Pancreas (tissue), 10 donors: ENCODE data around the gene USP11. TPM values are rescaled to one million over a fixed set of nuclear protein-coding genes. Genes with fewer than 3 reads are reported as not detected.

Experiments used
- ATAC-seq, 4 donors: fragments of 200-7000 bp; cut with Tn5 transposase; one replicate each; pipeline versions ENCODE4 v1.8.0 to v1.9.1; 2020; ENCODE audit warnings: mild to moderate bottlenecking in 4 of 4, moderate library complexity in 4 of 4
- DNase-seq, 6 donors: peaks; one replicate each; pipeline ENCODE4 v3.0.0-alpha.2; 2020
- FAIRE-seq: peaks from 2 replicates; lab custom pipeline; 2012; peaks lifted over from hg19 to GRCh38; lab: Jason Lieb, UNC
- H3K27ac ChIP-seq, 4 donors: fragments of 200-600 bp; sonication (generic); 1 replicate in 3 of 4; 2 replicates in 1 of 4; pipeline versions ENCODE4 v1.5.0 to v1.8.0; 2020
- H3K27me3 ChIP-seq, 4 donors: fragments of 200-600 bp; one replicate each; pipeline ENCODE4 v1.8.0; 2021
- H3K36me3 ChIP-seq, 3 donors: fragments of 200-600 bp; sonication (generic) in 1 of 3; one replicate each; pipeline versions ENCODE4 v1.5.0 to v1.8.0; 2020 to 2021
- H3K4me1 ChIP-seq, 3 donors: fragments of 200-600 bp; one replicate each; pipeline ENCODE4 v1.8.0; 2021
- H3K4me3 ChIP-seq, 4 donors: fragments of 200-600 bp; sonication (generic) in 2 of 4; one replicate each; pipeline versions ENCODE4 v1.5.0 to v1.8.0; 2020 to 2021
- H3K9me3 ChIP-seq, 4 donors: fragments of 200-600 bp; one replicate each; pipeline ENCODE4 v1.8.0; 2021
- WGBS, 2 donors: extraction: QIAGEN DNeasy Blood & Tissue Kit; methylation state at CpG; one replicate each; pipeline ENCODE4 v1.1.7; 2013; 5-methylcytosine and 5-hydroxymethylcytosine counted together
- intact Hi-C, 3 donors: fragments of 100-400 bp; cut with DNase I; formaldehyde crosslinking; loops; one replicate each; pipeline versions ENCODE4 v1.11.1 to v1.14.2; 2022
- polyA plus RNA-seq, 2 donors: library from polyadenylated mRNA; stranded (reverse); fragments of 200-250 nt; gene quantifications; one replicate each; pipeline ENCODE4 v1.2.3, GENCODE V29; 2013
- total RNA-seq, 6 donors: library from RNA; stranded (reverse); fragmentation: NEBNext Ultra II Directional in 4 of 6; extraction: Animal tissue kit (Norgen Biotek cat#: 25700) in 4 of 6; gene quantifications; one replicate each; pipeline versions ENCODE4 v1.2.1 to v1.2.4, GENCODE V29; 2021 to 2023
- TF ChIP-seq, protein P1 (sequence below), 4 donors: fragments of 200-600 bp; sonication (generic) in 3 of 4; IDR thresholded peaks; one replicate each; pipeline versions ENCODE4 v1.5.0 to v1.8.0; 2021; ENCODE audit warnings: antibody characterized with exemption in 4 of 4
- donor health status: healthy with polysubstance abuse.
- donor health status: DM: no; HTN: no; CAD: no; lungs with moderate emphysema.
- donor health status: DM: no; HTN: no; CAD: no.
- donor health status: control.
- donor health status: control.
- donor health status: Bipolar disorder and iron deficiency.
- donor health status: DM: yes; HTN: yes; CAD: no.
- donor health status: DM: no; HTN: no; CAD: no.
- donor health status: DM: no; HTN: no; CAD: no.
- donor health status: DM: yes; HTN: yes; CAD: no.

USP11 gene
- 10 to 100 TPM; 17.6 to 31.6 (median 22.5) TPM for total RNA-seq
- 10 to 100 TPM; 30.8 to 58.4 TPM for polyA plus RNA-seq

DNA sequence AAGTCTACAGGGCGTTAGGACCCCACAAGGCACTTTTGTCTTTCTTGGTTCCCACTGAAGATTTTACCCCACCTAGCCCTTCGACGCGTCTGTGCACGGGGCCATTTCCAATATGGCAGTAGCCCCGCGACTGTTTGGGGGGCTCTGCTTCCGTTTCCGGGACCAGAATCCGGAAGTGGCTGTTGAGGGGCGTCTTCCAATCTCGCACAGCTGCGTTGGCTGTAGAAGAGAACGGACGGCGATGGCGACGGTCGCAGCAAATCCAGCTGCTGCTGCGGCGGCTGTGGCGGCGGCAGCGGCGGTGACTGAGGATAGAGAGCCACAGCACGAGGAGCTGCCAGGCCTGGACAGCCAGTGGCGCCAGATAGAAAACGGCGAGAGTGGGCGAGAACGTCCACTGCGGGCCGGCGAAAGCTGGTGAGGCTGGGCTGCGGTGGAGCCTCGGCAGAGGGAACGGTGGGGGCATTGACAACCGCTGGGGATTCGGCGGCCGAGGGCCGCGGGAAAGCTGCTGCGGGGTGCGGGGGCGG is at the start of gene USP11:
USP11 (plus strand) TSS at position 207 of the 530 bp plus-strand sequence; CDS start at position 242, 35 bp downstream.
- ATAC-seq (peak; percentile 15 to 29 (median 24)), FAIRE-seq (no peak), DNase-seq (peak in 3 of 6 donors; percentile 34 to 66 (median 46))
- no peaks in the 10 kb centered on the region for H3K4me1 ChIP-seq
- H3K27ac ChIP-seq, result peak within 1 kb of the TSS; percentile 90 to 97 (median 96)
- H3K27me3 ChIP-seq, result peaks cover 0 to 10% (median 0%) of the 10 kb centered on the region in 4 donors
- no peaks in the 10 kb centered on the region for H3K36me3 ChIP-seq
- no peaks in the 10 kb centered on the region for H3K9me3 ChIP-seq
- 1 to 22% methylated on average over 46 of the region's 46 CpGs for WGBS, 2 donors
- H3K4me3 ChIP-seq, result peak within 1 kb of the TSS; percentile 10 to 54 (median 42)
- TF ChIP-seq, protein P1, sequence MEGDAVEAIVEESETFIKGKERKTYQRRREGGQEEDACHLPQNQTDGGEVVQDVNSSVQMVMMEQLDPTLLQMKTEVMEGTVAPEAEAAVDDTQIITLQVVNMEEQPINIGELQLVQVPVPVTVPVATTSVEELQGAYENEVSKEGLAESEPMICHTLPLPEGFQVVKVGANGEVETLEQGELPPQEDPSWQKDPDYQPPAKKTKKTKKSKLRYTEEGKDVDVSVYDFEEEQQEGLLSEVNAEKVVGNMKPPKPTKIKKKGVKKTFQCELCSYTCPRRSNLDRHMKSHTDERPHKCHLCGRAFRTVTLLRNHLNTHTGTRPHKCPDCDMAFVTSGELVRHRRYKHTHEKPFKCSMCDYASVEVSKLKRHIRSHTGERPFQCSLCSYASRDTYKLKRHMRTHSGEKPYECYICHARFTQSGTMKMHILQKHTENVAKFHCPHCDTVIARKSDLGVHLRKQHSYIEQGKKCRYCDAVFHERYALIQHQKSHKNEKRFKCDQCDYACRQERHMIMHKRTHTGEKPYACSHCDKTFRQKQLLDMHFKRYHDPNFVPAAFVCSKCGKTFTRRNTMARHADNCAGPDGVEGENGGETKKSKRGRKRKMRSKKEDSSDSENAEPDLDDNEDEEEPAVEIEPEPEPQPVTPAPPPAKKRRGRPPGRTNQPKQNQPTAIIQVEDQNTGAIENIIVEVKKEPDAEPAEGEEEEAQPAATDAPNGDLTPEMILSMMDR (IDR thresholded peaks at IDR 0.05), result no peak
- intact Hi-C loops, result no loop called here

- H3K4me1 ChIP-seq, result no peaks in the 10 kb centered on the region
- intact Hi-C loops, result no loop called here
- 80 to 91% methylated on average over 4 of the region's 4 CpGs for WGBS, 2 donors
- H3K27me3 ChIP-seq, result no peaks in the 10 kb centered on the region
- peaks cover 0 to 14% (median 4%) of the 10 kb centered on the region in 3 donors for H3K36me3 ChIP-seq
- H3K4me3 ChIP-seq, result no peak overlapping the region
- no peaks in the 10 kb centered on the region for H3K9me3 ChIP-seq
- ATAC-seq, result no peak
- TF ChIP-seq, protein P1 (IDR thresholded peaks at IDR 0.05), result no peak
- DNase-seq, result peak in 1 of 6 donors; percentile 45
- FAIRE-seq, result no peak
- H3K27ac ChIP-seq, result no peak overlapping the region
These were observed 48.3 kb upstream of the USP11 start for GRCh38 chrX:47184486-47184885.

- intact Hi-C loops, result no loop called here
- H3K36me3 ChIP-seq, result peaks cover 0 to 14% (median 4%) of the 10 kb centered on the region in 3 donors
- no peaks in the 10 kb centered on the region for H3K27me3 ChIP-seq
- no peaks in the 10 kb centered on the region for H3K9me3 ChIP-seq
- H3K4me3 ChIP-seq, result no peak overlapping the region
- no peak for DNase-seq
- H3K27ac ChIP-seq, result no peak overlapping the region
- no peak for ATAC-seq
- no peak for FAIRE-seq
- TF ChIP-seq, protein P1 (IDR thresholded peaks at IDR 0.05), result no peak
- peaks cover 0 to under 1% (median 0%) of the 10 kb centered on the region in 3 donors for H3K4me1 ChIP-seq
- WGBS, 2 donors, result 83 to 91% methylated on average over 17 of the region's 17 CpGs
These were observed 47.6 kb upstream of the USP11 start for GRCh38 chrX:47185241-47185640.

GRCh38 chrX:47186096-47186740 is 46.6 kb upstream of the USP11 start:
- intact Hi-C loops, result no loop called here
- FAIRE-seq (no peak), DNase-seq (no peak), ATAC-seq (no peak)
- H3K4me1 ChIP-seq, result peaks cover 0 to 3% (median 0%) of the 10 kb centered on the region in 3 donors
- H3K27ac ChIP-seq, result no peak overlapping the region
- WGBS, 2 donors, result 85 to 91% methylated on average over 27 of the region's 27 CpGs
- no peaks in the 10 kb centered on the region for H3K27me3 ChIP-seq
- H3K36me3 ChIP-seq, result peaks cover 0 to 13% (median 2%) of the 10 kb centered on the region in 3 donors
- TF ChIP-seq, protein P1 (IDR thresholded peaks at IDR 0.05), result no peak
- no peak overlapping the region for H3K4me3 ChIP-seq
- no peaks in the 10 kb centered on the region for H3K9me3 ChIP-seq
